SK-MEL-5 (cell line): ENCODE measurements around the gene MAPRE3. TPM values are rescaled to one million over a fixed set of nuclear protein-coding genes. Genes with fewer than 3 reads are reported as not detected.
"Not testable (repeated sequence)": the region's sequence is repeated elsewhere in the genome, so short reads cannot be mapped to it uniquely, and the experiment has no call there.

Experiments
- DNase-seq: peaks from one replicate; pipeline ENCODE4 v3.0.0-alpha.2; 2016; ENCODE audit warnings: low read depth, low spot score
- in situ Hi-C: cut with HindIII; loops from 2 replicates; pipeline ENCODE4 v1.10.0; 2016; ENCODE audit warnings: low sequenced_read_pairs, high pct_unique_total_duplicates, low pct_unique_long_range_greater_than_20kb
- total RNA-seq: library from RNA; depleted of rRNA; stranded (reverse); fragments of >200 nt; shearing (Covaris generic); gene quantifications from 2 replicates; pipeline ENCODE4 v1.2.3, GENCODE V29; 2014; rRNA removed

Gene MAPRE3
- total RNA-seq, 1 experiment from 2014 or later, result 3.5 TPM

DNA sequence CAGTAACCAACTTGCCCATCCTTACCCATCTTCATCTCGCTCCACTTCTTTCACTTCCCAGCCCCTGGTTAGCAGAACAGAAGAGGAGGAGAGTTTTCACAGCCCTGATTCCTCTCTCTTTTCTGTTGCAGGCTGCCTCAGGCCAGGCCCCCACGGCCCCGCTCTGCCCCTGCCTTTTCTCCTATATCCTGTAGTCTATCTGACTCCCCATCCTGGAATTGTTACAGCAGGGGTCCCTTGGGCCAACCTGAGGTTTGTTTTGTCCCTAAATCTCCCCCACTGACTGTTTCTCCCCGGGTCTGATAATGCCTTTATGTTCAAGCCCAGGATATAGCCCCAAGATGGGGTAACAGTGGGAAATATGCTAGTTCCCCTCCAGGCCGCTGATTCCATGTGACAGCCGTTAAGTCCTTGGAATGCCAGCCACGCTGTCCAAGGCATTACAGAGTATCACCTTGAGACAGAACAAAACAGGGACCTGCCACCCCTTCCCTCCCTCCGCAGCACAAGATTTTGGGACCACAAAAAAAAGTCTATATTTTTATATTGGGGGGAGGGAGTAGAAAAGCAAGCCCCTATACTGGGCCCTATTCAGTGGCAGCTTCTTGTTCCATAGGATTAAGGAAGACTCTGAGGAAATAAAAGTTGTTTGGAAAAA is 99.7 kb downstream of the MAPRE3 start:
- in situ Hi-C loops, result no loop called here

DNA sequence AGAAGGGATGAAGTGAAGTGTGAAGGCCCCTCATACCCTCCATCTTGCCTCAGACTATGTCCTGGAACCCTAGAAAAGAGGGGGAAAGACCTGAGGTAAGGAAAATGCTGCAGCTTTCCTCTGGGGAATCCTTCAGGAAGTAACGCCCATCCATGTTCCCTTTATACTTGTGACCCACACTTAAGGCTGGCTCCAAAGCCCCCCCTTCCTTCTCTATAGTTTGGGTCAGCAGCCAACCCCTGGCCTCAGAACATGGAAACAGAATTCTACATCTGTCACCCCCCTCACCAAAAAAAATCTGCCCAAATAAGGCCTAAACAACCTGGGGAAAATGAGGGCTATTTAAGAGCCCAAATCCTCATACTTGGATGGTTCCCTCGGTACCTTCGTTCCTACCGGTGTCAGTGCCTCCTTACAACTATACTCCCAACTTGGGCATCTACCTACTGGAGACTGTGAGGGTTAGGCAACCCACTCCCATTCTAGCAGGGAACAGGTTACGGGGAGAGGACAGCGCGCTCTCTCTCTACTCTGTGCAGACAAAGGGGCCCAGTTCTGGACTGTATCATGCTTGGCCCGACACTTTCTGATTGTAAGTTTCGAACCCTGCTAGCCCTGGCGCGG is 100.3 kb downstream of the MAPRE3 start:
- in situ Hi-C loops, result no loop called here
- DNase-seq, result no peak

More for the DNA sequence above, 99.7 kb downstream of the MAPRE3 start:
- DNase-seq, result no peak

DNA sequence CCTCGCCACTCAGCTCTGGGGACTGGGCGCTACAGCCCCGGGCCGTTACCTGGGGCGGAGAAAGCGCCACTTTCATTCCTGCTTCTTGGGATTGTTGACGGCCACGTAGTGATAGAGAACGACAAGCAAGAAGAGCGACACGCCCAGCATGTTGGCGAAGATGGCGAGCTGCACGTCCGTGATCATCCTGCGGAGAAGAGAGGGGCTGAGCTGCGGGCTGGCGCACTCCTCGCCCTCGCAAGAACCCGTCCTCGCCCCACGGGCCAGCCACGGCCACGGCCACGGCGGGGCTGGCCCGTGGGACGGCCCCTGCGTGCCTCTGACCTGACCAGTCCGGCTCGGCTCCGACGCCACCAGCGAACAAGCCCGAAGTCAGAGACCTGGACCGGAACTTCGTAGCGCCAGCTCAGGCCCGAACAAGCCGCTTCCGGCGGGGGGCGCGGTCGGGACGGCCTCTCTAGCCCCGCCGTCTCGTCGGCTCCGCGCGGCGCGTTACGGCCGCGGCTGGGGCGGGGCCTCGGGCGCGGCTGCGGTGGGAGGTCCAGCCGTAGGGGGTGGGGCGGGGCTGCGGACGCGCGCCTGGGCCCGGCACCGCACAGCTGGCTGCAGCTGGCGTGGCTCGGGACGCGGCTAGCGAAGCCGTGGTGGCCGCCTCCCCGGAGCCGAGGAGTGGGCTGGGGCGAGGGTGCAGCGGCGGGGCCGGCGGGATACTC is 101.0 kb downstream of the MAPRE3 start, which contains the start of gene OST4:
Gene OST4 (minus strand): TSS at position 378 of the 713 bp plus-strand sequence.
- in situ Hi-C loops, result no loop called here
- DNase-seq, result peak; percentile 95

DNA sequence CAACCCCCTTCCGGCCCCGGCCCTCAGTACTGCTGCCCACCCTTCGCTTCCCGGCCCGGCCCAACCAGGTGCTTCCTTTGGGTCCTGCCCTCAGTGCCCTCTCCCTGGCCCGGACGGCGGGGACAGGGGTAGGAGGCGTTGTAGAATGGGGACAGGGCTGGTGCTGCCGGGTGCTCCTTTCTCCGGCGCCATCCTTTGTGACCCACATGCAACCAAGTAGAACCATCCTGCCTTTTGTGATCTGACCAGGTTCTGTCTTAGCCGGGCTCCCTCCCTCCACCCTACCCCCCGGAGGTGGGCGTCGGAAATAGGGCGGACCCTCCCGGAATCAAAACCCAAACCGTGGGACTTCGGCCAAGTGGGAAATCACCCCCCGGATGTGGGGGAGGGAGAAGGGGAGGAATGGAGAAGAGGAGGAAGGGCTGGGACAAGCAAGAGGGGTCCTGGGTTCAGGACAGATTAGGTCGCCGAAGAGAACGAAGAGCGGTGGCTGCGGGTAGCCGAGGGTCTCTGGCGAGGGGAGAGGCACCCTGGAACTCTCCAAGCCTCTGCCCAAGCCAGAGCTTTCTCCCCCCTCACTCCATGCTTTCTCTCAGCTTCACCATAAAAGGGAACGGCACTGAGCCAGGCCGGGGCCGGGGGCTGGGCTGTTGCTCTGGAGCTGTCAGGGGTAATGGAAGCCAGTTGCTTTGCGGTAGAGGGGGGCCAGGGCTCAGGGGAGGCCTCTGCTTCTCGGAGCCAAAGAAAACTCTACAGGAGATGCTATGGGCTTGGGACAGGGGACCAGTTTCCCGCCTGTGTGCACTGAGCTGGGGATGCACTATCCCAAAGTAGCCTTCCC is 101.8 kb downstream of the MAPRE3 start:
- in situ Hi-C loops, result no loop called here
- DNase-seq, result no peak

DNA sequence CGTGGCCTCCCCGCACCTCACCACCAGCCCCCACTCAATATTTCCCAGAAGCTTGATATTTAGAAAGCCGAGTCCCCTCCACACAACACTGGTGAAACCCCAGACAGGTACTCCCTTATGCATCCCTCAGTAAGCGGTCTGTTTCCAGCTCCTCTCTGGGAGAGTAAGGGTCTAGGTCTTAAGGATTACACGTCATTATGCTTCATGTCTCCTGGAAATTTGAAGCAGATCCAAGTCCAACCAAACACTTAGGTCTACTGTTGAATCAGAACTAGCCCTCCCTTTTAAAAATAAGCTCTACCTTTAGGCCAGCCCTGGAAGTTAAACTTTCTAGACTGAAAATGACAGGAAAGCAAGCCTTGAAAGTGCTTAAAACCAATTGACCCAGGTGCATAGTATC is 102.5 kb downstream of the MAPRE3 start:
- DNase-seq, result no peak
- in situ Hi-C loops, result no loop called here

DNA sequence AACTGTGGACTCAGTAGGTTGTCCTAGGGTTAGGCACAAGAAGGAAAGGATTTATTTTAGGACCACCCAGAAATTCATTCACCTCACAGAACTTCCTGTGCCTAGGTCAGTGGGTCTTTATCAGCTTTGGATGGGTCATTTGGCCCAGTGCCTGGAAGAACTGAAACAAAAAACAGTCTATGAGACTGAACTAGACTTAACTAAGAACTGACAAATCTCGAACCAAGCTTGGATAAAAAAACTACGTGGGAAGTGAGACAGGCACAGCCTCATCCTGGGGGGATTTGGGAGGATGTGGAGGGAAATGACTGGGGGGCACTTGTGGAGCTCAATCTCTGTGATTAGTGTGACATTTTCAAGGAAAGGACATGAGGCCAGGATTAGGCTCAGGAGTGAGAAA is 103.3 kb downstream of the MAPRE3 start:
- in situ Hi-C loops, result no loop called here
- DNase-seq, result no peak

DNA sequence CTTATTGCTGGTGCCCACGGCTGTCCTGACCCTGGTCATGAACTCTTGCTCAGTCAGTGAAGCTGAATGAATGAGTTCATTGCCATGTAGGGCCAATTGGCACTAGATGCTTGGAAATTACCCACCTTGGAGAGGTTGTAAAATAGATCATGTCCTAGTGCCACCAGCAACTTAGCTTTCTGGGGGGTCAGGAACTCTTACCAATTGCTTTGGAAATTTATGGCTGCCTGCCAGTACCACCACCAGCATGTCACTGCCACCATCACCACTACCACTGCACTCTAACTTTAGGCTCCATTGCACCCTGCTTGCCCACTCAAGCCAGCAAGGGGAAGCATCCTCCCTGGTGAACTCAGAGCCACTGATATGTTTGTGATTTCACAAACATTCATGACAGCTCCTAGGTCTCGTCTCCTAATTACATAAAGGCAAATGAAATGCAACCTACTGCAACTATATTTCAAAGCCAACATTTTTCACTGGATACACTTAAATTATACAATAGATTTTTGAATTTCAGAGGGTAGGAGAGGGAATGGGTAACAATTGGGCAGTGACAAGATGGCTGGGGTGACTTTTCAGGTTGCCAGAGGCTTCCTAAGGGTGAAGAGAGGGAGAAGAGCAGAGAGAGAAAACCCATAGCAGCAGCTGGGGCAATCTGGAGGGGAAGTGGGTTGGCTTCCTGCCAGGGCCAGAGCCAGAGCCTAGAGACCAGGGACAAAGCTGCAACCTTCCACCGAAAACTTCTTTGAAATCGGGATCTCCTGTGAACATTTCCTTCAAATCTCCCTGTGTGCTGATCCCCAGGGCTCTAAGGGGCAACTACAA is 104.5 kb downstream of the MAPRE3 start:
- in situ Hi-C loops, result no loop called here

DNA sequence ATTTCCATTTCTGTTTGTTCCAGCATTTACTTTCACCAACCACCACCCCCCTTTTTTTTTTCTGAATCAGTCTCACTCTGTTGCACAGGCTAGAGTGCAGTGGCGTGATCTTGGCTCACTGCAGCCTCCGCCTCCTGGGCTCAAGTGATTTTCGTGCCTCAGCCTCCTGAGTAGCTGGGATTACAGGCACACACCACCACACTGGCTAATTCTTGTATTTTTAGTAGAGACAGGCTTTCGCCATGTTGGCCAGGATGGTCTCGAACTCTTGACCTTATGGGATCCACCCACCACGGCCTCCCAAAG is 105.1 kb downstream of the MAPRE3 start:
- in situ Hi-C loops, DNase-seq: not testable (repeated sequence)

More for the DNA sequence above, 104.5 kb downstream of the MAPRE3 start:
- DNase-seq, result no peak

DNA sequence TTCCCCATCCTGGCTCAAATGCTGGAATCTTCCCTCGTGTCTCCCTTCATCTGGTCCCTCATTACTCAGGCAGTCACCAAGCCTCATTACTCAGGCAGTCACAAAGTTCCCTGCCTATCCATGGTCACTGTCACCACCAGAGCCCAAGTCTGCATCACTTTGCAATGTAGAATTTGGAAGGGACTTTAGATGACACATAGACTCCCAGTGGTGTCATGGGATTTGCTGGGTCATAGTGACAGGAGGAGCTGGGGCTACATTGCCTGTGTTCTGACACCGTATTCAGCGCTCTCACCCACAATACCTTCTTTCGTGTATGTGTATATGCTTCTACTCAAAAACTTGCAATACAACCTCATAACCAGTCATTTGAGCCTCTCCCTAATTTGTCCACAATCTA is 105.9 kb downstream of the MAPRE3 start:
- in situ Hi-C loops, result no loop called here
- DNase-seq, result no peak

Other genes with a start within 250 kb of the MAPRE3 start
- 110 and 113 TPM in 2 replicates for gene SLC35F6, start 206.4 kb upstream of the MAPRE3 start, total RNA-seq
- 18.9 and 23.0 TPM in 2 replicates for gene CENPA, start 184.6 kb upstream of the MAPRE3 start, total RNA-seq
- gene DPYSL5, start 122.5 kb upstream of the MAPRE3 start, total RNA-seq, result not detected in 2 replicates
- gene TMEM214, start 62.3 kb downstream of the MAPRE3 start, total RNA-seq, result 76.8 and 88.5 TPM in 2 replicates
- gene AGBL5, start 81.0 kb downstream of the MAPRE3 start, total RNA-seq, result 30.7 and 32.1 TPM in 2 replicates
- gene OST4, start 101.0 kb downstream of the MAPRE3 start, total RNA-seq, result 408 and 444 TPM in 2 replicates
- 0.11 and 0.71 TPM in 2 replicates for gene EMILIN1, start 108.0 kb downstream of the MAPRE3 start, total RNA-seq
- 3.0 and 3.2 TPM in 2 replicates for gene KHK, start 116.1 kb downstream of the MAPRE3 start, total RNA-seq
- 20.4 and 22.3 TPM in 2 replicates for gene CGREF1, start 148.5 kb downstream of the MAPRE3 start, total RNA-seq
- gene ABHD1, start 153.2 kb downstream of the MAPRE3 start, total RNA-seq, result 1.1 and 1.5 TPM in 2 replicates
- gene PREB, start 164.0 kb downstream of the MAPRE3 start, total RNA-seq, result 95.3 and 98.1 TPM in 2 replicates
- not detected in 2 replicates for gene PRR30, start 168.8 kb downstream of the MAPRE3 start, total RNA-seq
- gene TCF23, start 178.4 kb downstream of the MAPRE3 start, total RNA-seq, result not detected in 2 replicates
- gene ATRAID, start 241.4 kb downstream of the MAPRE3 start, total RNA-seq, result 372 and 405 TPM in 2 replicates
- 87.1 and 89.2 TPM in 2 replicates for gene SLC5A6, start 241.6 kb downstream of the MAPRE3 start, total RNA-seq
- gene CAD, start 246.7 kb downstream of the MAPRE3 start, total RNA-seq, result 37.0 and 38.3 TPM in 2 replicates